Choroid plexus epithelial cell (primary cell): ENCODE measurements around the gene ACSS3.

Experiments
- DNase-seq: peaks from one replicate; pipeline ENCODE4 v3.0.0-alpha.2; 2010; ENCODE audit warnings: low read depth
- H3K4me3 ChIP-seq: 2 replicates; pipeline ENCODE4 v1.5.1; 2011; ENCODE audit warnings: low read depth, mild to moderate bottlenecking, control low read depth, low read length, moderate library complexity
- CTCF ChIP-seq: conservative IDR thresholded peaks from 2 replicates; pipeline ENCODE4 v1.5.1; 2011; ENCODE audit warnings: low read depth, mild to moderate bottlenecking, control low read depth, inconsistent platforms, low read length, moderate library complexity

The ACSS3 gene

GRCh38 chr12:81147292-81147919 is 69.5 kb downstream of the ACSS3 start:
- no peak for DNase-seq
- no peak for TF ChIP-seq CTCF
- H3K4me3 ChIP-seq = no peak overlapping the region

GRCh38 chr12:81150382-81150781 is 72.5 kb downstream of the ACSS3 start:
- TF ChIP-seq CTCF = no peak
- DNase-seq = no peak
- no peak overlapping the region for H3K4me3 ChIP-seq

DNA sequence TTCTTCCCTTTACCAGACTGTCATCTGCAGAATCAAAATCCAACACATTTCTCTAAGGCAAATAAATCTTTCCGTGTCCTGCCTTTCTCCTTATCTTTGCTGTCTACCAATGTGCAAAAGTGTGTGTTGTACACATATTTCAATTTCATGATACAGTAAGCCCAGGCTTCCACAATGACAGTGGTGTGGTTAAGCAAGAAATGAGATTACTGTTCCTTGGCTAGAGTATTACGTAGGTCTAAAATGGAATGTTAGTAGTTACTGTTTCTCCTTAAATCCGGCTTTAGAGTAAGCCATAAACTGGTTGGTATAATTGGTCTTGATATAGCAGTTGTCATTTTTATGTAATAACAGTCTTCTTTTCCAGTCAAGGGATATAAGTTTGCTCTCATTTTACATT is 82.0 kb downstream of the ACSS3 start:
- TF ChIP-seq CTCF = no peak
- no peak overlapping the region for H3K4me3 ChIP-seq
- DNase-seq = no peak

- no peak for DNase-seq
- no peak overlapping the region for H3K4me3 ChIP-seq
- no peak for TF ChIP-seq CTCF
Observed at GRCh38 chr12:81161680-81162079, 83.8 kb downstream of the ACSS3 start.

DNA sequence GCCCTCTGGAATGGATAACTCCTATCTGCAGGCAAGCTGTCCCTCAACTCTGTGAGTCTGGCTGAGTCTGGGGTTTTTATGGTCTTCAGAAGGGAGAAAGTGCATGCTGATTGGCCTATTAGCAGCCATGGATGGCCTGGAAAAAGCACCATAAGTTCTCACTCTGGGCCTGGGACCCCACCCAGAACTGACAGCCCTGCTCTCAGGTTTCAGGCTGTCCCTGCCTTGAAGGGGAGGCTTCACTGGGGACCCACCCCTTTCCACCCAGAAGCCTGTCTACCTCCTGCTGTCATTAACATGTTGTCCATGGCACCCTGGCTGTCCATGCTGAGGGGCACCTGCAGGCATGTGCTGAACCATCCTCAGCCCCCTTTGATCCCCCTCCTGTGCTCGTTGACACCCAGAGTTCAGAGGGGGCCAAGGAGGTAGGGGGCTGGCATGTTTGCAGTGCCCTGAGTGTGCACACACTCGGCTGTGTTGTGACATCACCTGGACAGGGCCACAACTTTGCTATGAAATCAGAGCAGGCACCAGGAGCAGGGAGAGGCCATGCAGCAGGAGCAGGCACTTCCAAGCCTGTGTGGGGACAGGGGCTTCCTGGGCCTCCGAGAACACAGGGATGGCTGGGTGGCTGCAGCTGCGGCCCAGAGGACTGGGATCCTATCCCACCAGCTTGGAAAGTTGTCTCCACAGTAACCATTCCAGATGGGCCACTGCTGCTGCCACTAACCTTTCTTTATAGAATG is 84.7 kb downstream of the ACSS3 start:
- H3K4me3 ChIP-seq = no peak overlapping the region
- DNase-seq = no peak
- no peak for TF ChIP-seq CTCF

DNA sequence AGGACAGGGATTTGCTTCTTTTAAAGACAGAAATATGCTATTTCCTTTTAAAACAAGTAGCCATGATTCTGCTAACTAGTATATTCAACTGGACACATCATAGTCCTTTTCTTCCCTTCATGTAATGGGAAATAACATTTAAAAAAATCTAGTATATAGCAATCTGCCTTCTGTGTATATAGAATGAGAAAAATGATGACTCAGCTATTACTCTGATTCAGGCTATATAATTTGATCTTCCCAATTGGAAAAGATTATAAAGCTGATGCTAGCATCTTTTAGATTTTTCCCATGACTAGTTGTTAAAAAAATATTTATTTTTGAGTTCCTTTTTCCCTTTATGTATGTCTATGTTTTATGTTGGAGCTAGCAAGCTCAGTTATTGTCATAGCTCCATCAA is 86.9 kb downstream of the ACSS3 start:
- TF ChIP-seq CTCF = no peak
- DNase-seq = no peak
- no peak overlapping the region for H3K4me3 ChIP-seq

GRCh38 chr12:81166790-81167189 is 88.9 kb downstream of the ACSS3 start:
- H3K4me3 ChIP-seq = no peak overlapping the region
- no peak for DNase-seq
- no peak for TF ChIP-seq CTCF
